Gastrocnemius medialis (tissue), 4 donors: ENCODE results near the gene CCDC9B.

Source experiments
- POLR2A ChIP-seq, 2 donors: fragments of 450-650 bp; IDR thresholded peaks; one replicate each; pipeline ENCODE4 v1.6.1; 2017; ENCODE audit warnings: antibody characterized with exemption in 2 of 2, mild to moderate bottlenecking in 2 of 2, moderate library complexity in 2 of 2
- TF ChIP-seq, protein P1 (sequence below), 5 experiments: fragments of 450-650 bp in 3 of 5; fragments of 200-600 bp in 2 of 5; sonication (generic) in 2 of 5; IDR thresholded peaks in 4 of 5; conservative IDR thresholded peaks in 1 of 5; 1 replicate in 4 of 5; 2 replicates in 1 of 5; pipeline ENCODE4 v1.5.1; 2016 to 2019; ENCODE audit warnings: antibody characterized with exemption in 5 of 5, mild to moderate bottlenecking in 3 of 5, moderate library complexity in 3 of 5

DNA sequence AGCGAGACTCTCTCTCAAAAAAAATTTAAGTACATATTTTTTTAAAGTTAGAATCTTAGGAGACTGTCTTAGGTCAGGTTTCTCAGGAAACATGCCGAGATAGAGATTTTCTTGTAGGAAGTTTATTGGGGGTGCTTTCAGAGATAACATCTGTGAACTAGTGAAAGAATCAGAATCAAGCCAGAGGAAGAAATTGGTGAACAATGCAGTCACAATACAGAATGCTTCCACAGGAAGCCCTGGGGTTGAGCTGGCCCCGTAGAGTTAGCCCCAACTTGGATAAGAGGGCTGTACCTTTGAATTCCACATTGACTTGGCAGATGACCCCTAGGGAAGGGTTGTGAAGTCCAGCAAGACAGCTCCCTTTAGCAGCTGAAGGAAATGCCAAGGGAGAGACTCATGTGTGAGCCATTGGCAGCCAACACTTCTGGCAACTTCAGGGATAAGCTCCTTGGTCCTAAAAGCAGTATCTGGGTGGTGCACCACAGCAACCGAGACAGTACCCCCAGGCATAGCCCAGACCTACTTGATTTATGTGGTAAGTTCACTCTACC is 25.9 kb downstream of the CCDC9B start:
- TF ChIP-seq, protein P1, sequence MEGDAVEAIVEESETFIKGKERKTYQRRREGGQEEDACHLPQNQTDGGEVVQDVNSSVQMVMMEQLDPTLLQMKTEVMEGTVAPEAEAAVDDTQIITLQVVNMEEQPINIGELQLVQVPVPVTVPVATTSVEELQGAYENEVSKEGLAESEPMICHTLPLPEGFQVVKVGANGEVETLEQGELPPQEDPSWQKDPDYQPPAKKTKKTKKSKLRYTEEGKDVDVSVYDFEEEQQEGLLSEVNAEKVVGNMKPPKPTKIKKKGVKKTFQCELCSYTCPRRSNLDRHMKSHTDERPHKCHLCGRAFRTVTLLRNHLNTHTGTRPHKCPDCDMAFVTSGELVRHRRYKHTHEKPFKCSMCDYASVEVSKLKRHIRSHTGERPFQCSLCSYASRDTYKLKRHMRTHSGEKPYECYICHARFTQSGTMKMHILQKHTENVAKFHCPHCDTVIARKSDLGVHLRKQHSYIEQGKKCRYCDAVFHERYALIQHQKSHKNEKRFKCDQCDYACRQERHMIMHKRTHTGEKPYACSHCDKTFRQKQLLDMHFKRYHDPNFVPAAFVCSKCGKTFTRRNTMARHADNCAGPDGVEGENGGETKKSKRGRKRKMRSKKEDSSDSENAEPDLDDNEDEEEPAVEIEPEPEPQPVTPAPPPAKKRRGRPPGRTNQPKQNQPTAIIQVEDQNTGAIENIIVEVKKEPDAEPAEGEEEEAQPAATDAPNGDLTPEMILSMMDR (IDR thresholded peaks at IDR 0.05 in 4 of 5, conservative IDR thresholded peaks at IDR 0.05 in 1 of 5), result no peak
- no peak for TF ChIP-seq POLR2A (IDR thresholded peaks at IDR 0.05)
